Stimulated activated CD4-positive, alpha-beta T cell treated with anti-CD3 and anti-CD28 coated beads, Interleukin-4, amount 100 ng/mL, for 24 hours (primary cell): ENCODE data around the gene C8G.

ENCODE experiments used
- DNase-seq: peaks from one replicate; pipeline ENCODE4 v3.0.0-alpha.2; 2020

C8G gene

GRCh38 chr9:136920734-136921231, 24.3 kb upstream of the C8G start:
- no peak for DNase-seq

- DNase-seq = no peak
Observed at GRCh38 chr9:136921307-136921706, 23.7 kb upstream of the C8G start.

- DNase-seq = no peak
Observed at GRCh38 chr9:136921718-136922117, 23.3 kb upstream of the C8G start.

- DNase-seq = no peak
Observed at GRCh38 chr9:136922540-136922939, 22.5 kb upstream of the C8G start.

DNA sequence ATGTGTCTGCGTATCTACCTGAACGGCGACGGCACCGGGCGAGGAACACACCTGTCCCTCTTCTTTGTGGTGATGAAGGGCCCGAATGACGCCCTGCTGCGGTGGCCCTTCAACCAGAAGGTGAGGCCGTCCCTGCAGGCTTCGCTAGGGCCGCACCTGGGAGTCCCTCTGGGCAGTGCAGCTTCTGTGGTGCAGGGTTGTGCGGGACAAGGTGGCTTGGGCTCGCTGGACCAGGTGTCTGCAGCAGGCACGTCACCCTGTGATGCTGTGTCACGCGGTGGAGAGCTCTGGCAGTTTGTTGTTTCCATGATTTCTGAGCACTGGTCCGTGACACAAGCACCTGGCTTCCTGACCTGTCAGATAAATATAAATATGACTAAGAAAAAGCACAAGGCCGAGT, 21.2 kb upstream of the C8G start:
- no peak for DNase-seq

- DNase-seq = no peak
Observed at GRCh38 chr9:136925414-136926153, 19.5 kb upstream of the C8G start.

- no peak for DNase-seq
Observed at GRCh38 chr9:136926154-136926704, 18.8 kb upstream of the C8G start.

DNA sequence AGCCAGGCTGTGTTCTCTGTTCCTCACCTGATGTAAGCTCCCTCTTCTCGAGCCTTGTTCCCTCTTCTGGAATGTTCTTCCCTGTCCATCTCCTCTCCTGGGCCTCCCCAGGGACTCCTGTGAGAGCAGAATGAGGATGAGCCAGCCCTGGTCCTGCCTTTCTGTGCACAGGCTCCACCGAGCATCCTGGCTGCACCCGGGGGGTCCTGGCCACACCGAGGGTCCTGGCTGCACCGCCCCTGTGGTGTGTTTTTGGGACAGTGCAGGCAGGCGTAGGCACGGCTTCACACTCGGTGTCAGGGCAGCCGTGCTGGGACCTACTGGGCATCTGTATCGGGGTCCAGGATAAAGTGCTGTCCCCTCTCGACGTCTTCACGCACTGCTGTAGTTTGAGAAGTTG, 18.3 kb upstream of the C8G start:
- no peak for DNase-seq

DNA sequence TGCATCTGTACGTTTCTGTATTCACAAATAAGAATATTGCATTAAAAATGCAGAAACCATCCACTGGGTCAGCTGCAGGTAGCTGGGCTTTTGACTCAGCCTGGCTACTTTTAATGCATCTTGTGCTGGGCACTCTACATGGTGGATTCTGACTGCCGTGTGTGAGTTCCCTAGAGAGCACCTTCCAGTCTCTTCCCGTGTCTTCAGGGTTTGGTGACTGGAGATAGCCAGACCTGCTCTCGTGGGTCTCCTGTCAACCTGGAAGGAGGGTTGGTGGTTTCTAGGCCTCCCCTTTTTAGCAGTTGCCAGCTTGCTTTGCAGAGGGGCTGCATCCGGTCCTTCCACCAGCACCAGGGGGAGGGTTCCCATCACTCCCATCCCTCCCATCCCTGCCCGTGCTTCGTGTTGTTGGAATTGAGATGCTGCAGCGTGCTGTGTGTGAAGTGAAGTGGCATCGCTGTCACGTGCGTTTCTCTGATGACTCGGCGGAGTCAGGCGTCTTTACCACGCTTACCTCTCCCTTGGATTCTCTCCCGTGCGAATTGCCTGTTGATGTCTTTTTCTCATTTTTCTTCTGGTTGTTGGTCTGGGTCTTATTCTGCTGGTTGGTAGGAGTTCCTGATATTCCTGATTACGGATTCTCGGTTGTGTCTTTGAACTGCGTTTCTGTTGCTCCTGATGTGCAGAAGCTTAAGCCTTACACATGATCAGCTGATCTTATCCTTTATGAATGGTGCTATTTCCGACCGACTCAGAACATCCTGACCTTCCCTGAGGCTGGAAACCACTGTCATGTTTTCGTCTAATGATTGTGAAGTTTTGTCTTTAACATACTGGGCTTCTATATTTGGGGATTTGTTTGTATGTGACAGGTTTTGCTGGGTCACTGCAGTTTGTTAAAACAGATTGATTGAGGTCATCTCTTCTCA, 17.4 kb upstream of the C8G start:
- DNase-seq = no peak

GRCh38 chr9:136928591-136928990, 16.5 kb upstream of the C8G start:
- DNase-seq = no peak

- no peak for DNase-seq
Observed at GRCh38 chr9:136930014-136930413, 15.0 kb upstream of the C8G start.

DNA sequence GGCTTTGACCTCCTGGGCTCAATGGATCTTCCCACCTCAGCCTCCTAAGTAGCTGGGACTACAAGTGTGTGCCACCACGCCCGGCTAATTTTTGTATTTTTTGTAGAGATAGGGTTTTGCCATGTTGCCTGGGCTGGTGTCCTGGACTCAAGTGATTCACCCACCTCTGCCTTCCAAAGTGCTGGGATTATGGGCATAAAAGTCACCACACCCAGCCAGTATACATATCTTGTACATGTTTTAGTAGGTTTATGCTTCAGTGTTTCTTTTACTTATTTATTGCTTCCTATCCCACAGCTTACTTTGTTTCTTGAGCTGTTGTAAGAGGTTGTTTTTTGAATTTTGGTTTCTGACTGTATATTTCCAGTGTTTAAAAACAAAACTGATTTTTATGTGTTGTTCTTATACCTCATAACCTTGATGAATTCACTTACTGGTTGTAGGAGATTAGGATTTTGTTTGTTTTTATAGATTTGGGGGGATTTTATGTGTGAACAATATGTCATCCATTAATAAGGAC, 13.4 kb upstream of the C8G start:
- no peak for DNase-seq

- DNase-seq = no peak
Observed at GRCh38 chr9:136934277-136934676, 10.8 kb upstream of the C8G start.

GRCh38 chr9:136935651-136936050, 9.4 kb upstream of the C8G start:
- no peak for DNase-seq

- no peak for DNase-seq
Observed at GRCh38 chr9:136936645-136937170, 8.3 kb upstream of the C8G start.

- DNase-seq = no peak
Observed at GRCh38 chr9:136937186-136938001, 7.6 kb upstream of the C8G start.

DNA sequence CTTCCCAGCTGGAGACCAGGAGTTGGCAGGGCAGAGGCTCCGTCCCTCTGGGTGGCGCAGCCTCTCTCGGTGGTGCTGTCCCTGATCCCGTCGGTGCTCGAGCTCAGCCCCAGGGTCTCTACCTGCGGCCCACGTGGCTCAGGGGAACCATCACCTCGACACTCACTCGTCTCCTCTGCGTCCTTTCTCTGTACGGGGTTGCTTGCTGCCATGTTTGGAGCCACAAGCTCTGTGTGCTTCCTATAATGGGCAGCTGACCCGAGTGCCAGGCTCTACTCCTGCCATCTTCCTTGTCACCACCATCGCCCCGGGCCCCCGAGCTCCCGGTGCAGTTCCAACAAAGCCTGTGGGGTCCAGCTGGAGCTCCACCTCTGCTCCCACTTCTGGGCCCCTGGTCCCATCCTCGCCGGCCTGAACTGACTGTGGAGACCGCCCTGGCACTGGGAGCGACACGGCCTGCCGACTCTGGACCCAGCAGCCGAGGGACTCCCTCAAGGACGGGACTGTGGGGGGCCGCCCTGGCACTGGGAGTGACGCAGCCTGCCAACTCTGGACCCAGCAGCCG, 5.5 kb upstream of the C8G start:
- DNase-seq = no peak

DNA sequence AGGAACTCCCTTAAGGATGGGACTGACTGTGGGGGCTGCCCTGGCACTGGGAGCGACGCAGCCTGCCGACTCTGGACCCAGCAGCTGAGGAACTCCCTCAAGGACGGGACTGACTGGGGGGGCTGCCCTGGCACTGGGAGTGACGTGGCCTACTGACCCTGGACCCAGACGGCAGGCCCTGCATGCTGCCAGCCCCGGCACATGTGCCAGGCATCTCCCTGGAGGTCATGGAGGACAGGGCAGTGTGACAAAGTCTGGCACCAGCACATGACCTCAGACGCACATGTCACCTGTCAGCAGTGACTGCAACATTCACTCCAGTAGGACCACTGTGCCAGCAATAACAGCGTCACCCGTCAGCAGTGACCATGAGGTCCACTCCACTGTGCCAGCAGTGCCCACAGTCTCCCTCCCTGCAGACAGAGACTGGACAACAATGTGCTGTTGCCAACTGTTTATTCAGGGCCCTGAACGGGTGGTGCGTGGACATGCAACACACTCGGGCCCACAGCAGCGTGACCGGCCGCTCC, 5.0 kb upstream of the C8G start:
- DNase-seq = no peak

GRCh38 chr9:136940526-136941230, 4.4 kb upstream of the C8G start:
- DNase-seq = no peak

DNA sequence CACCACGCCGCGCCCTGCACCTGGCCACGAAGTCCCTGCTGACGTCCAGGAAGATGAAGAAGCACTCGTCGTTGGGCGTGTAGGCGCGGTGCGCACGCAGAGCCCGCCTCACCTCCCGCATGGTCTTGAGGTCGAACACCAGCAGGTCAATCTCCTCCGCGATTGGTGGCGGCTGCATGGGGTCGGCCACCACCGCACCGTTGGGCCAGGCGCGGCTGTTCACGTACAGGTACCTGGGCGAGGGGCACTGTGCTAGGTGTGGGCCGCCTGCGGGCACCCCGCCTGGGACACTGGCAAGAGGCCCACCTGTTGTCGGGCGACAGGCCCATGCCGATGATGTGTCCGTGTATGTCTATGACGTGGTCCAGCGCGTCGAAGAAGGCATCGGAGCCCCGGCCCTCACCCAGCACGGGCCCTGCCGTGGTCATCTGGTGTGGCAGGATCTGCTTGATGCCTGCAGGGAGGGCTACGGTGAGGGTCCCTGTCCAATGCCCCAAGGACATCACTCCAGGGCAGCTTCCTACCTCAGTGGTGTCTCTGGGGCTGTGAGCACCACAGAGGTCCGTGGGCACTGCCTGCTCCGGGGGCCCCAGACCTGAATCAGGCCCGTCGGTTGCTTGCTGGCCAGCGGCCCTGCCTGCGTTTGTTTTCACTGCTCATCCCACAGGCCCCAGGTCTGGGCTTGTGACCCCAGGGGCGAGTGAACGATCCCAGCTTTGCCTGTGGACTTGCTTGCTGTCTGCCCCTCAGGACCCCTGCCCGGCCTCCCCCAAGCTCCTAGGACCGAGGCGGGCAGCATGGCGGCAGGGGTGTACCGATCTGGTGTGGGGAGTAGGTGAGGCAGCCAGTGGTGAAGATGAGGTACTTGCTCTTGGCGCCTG, 3.6 kb upstream of the C8G start:
- DNase-seq = no peak
